Keratinocyte (primary cell): ENCODE measurements around the gene GATAD2B. TPM values are rescaled to one million over a fixed set of nuclear protein-coding genes. Genes with fewer than 3 reads are reported as not detected.

Source experiments
- DNase-seq: peaks from one replicate; pipeline ENCODE4 v3.0.0-alpha.2; 2011; ENCODE audit warnings: low read depth, missing footprints, low spot score
- FAIRE-seq: peaks from 2 replicates; lab custom pipeline; 2011; peaks lifted over from hg19 to GRCh38; lab: Jason Lieb, UNC
- H2AFZ ChIP-seq: 2 replicates; pipeline ENCODE4 v1.6.0; 2012; ENCODE audit warnings: low read length, control low read depth, inconsistent platforms; ENCODE audit not compliant: control insufficient read depth
- H3K27ac ChIP-seq: 2 replicates; pipeline ENCODE4 v1.5.1; 2011; ENCODE audit warnings: low read length; ENCODE audit not compliant: control insufficient read depth, insufficient read depth
- H3K27me3 ChIP-seq: 3 replicates; pipeline ENCODE4 v1.6.0; 2011; ENCODE audit warnings: low read length; ENCODE audit not compliant: control insufficient read depth, insufficient read depth; ENCODE audit errors: extremely low read depth
- H3K36me3 ChIP-seq, 2 experiments: 2 replicates in 1 of 2; 3 replicates in 1 of 2; pipeline ENCODE4 v1.5.1; 2011; ENCODE audit warnings: low read length in 2 of 2, mild to moderate bottlenecking in 1 of 2; ENCODE audit not compliant: control insufficient read depth in 2 of 2, insufficient read depth in 2 of 2; ENCODE audit errors: extremely low read depth in 1 of 2
- H3K4me1 ChIP-seq: 3 replicates; pipeline ENCODE4 v1.5.1; 2011; ENCODE audit warnings: low read length; ENCODE audit not compliant: control insufficient read depth, insufficient read depth; ENCODE audit errors: extremely low read depth
- H3K4me2 ChIP-seq: 3 replicates; pipeline ENCODE4 v1.6.0; 2011; ENCODE audit warnings: low read depth, low read length; ENCODE audit not compliant: control insufficient read depth, insufficient read depth; ENCODE audit errors: extremely low read depth
- H3K4me3 ChIP-seq, 3 experiments: fragments of 200-600 bp in 1 of 3; sonication (generic) in 1 of 3; 2 replicates in 2 of 3; 3 replicates in 1 of 3; pipeline ENCODE4 v1.5.1; 2011 to 2016; ENCODE audit warnings: low read length in 3 of 3, mild to moderate bottlenecking in 3 of 3, control low read depth in 2 of 3, inconsistent platforms in 1 of 3, low read depth in 1 of 3, mixed read lengths in 1 of 3, mixed run types in 1 of 3, moderate library complexity in 1 of 3; ENCODE audit not compliant: control insufficient read depth in 2 of 3, insufficient read depth in 2 of 3; ENCODE audit errors: extremely low read depth in 1 of 3
- H3K79me2 ChIP-seq: 2 replicates; pipeline ENCODE4 v1.6.0; 2012; ENCODE audit warnings: low read length; ENCODE audit not compliant: control insufficient read depth, insufficient read depth
- H3K9ac ChIP-seq: 3 replicates; pipeline ENCODE4 v1.6.0; 2011; ENCODE audit warnings: low read length; ENCODE audit not compliant: control insufficient read depth, insufficient read depth; ENCODE audit errors: extremely low read depth
- H3K9me1 ChIP-seq: 3 replicates; pipeline ENCODE4 v1.6.0; 2011; ENCODE audit warnings: low read length; ENCODE audit not compliant: control insufficient read depth, insufficient read depth; ENCODE audit errors: extremely low read depth
- H3K9me3 ChIP-seq: 2 replicates; pipeline ENCODE4 v1.5.1; 2012; ENCODE audit warnings: low read depth, low read length; ENCODE audit not compliant: control insufficient read depth
- H4K20me1 ChIP-seq: 3 replicates; pipeline ENCODE4 v1.6.0; 2011; ENCODE audit warnings: low read length; ENCODE audit not compliant: control insufficient read depth, insufficient read depth; ENCODE audit errors: extremely low read depth
- EZH2 ChIP-seq: IDR thresholded peaks from one replicate; pipeline ENCODE4 v1.6.1; 2012; ENCODE audit warnings: inconsistent platforms, mild to moderate bottlenecking, low read length, moderate library complexity
- dilution Hi-C: fragments of 300-500 bp; cut with MboI; formaldehyde crosslinking; loops from one replicate; pipeline ENCODE4 v1.7.0; 2020; ENCODE audit warnings: low sequenced_read_pairs; ENCODE audit not compliant: extremely low pct_ligation_motif_present
- polyA plus RNA-seq, 5 experiments: library from polyadenylated mRNA; depleted of rRNA in 3 of 5; stranded (reverse) in 3 of 5; stranded (forward) in 1 of 5; unstranded in 1 of 5; fragments of >200 nt; gene quantifications; 1 replicate in 1 of 5; 2 replicates in 3 of 5; 3 replicates in 1 of 5; pipeline versions ENCODE4 v1.2.1 to v1.2.3, GENCODE V29; 2011 to 2012; ENCODE audit warnings: missing spikeins in 2 of 5, low read depth in 1 of 5, low replicate concordance in 1 of 5
- TF ChIP-seq, protein P1 (sequence below), 3 experiments: IDR thresholded peaks in 1 of 3; conservative IDR thresholded peaks in 1 of 3; optimal IDR thresholded peaks in 1 of 3; 2 replicates in 2 of 3; 3 replicates in 1 of 3; pipeline versions ENCODE3 to v1.5.1; 2011; ENCODE audit warnings: low read length in 3 of 3, mild to moderate bottlenecking in 3 of 3, moderate library complexity in 2 of 3, control low read depth in 1 of 3, inconsistent platforms in 1 of 3; ENCODE audit not compliant: insufficient read depth in 2 of 3; ENCODE audit errors: extremely low read depth in 1 of 3

Gene GATAD2B
- polyA plus RNA-seq, 1 donor (not counting 4 experiments of a cell fraction or from before 2014, with no cell fraction given) = 6.1 TPM

DNA sequence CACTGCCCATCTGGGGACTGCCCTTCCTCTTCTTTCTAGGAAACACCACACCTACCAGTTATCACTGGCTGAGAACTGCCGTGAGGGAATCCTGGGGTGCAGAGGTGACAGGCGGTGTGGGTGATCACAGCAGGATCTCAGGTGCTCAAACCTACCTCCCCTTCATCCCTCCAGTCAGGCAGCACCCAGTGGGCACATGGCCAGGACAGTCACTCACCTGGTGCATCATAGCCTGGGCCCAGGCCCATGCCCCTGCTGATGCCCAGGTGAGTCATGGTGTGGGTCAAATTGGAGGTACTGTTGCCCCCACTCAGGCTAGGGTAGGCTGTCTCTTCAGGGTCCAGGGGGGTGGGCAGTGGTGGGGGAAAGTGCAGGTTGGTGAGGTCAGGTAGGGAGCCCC is 29.0 kb upstream of the GATAD2B start:
- Histone ChIP-seq H3K79me2 (peaks cover 37% of the 10 kb centered on the region), H3K9ac (no peak overlapping the region), H3K9me1 (no peaks in the 10 kb centered on the region), H3K36me3 (peaks cover 37 to 47% of the 10 kb centered on the region in 2 experiments), H3K9me3 (no peaks in the 10 kb centered on the region), H3K27ac (no peak overlapping the region), H4K20me1 (peaks cover 3% of the 10 kb centered on the region), H3K27me3 (no peaks in the 10 kb centered on the region), H2AFZ (no peak overlapping the region), H3K4me2 (no peak overlapping the region), H3K4me1 (peaks cover 4% of the 10 kb centered on the region), H3K4me3 (no peak overlapping the region)
- TF ChIP-seq, protein P1, sequence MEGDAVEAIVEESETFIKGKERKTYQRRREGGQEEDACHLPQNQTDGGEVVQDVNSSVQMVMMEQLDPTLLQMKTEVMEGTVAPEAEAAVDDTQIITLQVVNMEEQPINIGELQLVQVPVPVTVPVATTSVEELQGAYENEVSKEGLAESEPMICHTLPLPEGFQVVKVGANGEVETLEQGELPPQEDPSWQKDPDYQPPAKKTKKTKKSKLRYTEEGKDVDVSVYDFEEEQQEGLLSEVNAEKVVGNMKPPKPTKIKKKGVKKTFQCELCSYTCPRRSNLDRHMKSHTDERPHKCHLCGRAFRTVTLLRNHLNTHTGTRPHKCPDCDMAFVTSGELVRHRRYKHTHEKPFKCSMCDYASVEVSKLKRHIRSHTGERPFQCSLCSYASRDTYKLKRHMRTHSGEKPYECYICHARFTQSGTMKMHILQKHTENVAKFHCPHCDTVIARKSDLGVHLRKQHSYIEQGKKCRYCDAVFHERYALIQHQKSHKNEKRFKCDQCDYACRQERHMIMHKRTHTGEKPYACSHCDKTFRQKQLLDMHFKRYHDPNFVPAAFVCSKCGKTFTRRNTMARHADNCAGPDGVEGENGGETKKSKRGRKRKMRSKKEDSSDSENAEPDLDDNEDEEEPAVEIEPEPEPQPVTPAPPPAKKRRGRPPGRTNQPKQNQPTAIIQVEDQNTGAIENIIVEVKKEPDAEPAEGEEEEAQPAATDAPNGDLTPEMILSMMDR (optimal IDR thresholded peaks at IDR 0.05 in 1 of 3, IDR thresholded peaks at IDR 0.05 in 1 of 3, conservative IDR thresholded peaks at IDR 0.05 in 1 of 3; ENCODE audit: extremely low read depth in 1 of 3, insufficient read depth in 2 of 3, low read length in 3 of 3) = no peak
- TF ChIP-seq EZH2 = no peak
- FAIRE-seq (no peak), DNase-seq (no peak)
- dilution Hi-C loops = no loop called here

DNA sequence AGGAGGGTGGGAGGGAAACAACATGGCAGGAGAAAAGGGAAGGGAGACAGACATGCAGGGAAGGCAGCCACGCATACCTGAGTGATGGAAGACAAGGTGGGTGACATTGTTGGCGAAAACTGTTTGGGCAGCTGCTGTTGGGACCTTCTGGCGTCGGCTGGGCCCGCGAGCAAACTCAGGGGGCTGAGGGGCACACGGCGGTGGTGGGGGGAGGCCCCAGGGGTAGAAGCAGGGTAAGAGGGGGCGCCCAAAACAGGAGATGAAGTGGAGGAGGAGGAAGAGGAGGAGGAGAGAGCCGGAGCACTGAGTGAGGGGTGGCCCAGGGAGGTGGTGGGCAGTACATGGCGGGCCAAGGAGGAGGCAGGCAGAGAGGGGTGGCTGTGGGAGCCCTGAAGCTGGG is 28.4 kb upstream of the GATAD2B start:
- peaks cover 3% of the 10 kb centered on the region for H4K20me1 ChIP-seq

More for the DNA sequence above, 28.4 kb upstream of the GATAD2B start:
- TF ChIP-seq, protein P1 (optimal IDR thresholded peaks at IDR 0.05 in 1 of 3, IDR thresholded peaks at IDR 0.05 in 1 of 3, conservative IDR thresholded peaks at IDR 0.05 in 1 of 3; ENCODE audit: extremely low read depth in 1 of 3, insufficient read depth in 2 of 3, low read length in 3 of 3) = no peak
- no peak for TF ChIP-seq EZH2
- Histone ChIP-seq H3K36me3 (peaks cover 37 to 47% of the 10 kb centered on the region in 2 experiments), H3K9ac (no peak overlapping the region), H3K4me2 (no peak overlapping the region), H3K4me1 (peaks cover 4% of the 10 kb centered on the region), H3K4me3 (no peak overlapping the region), H2AFZ (no peak overlapping the region), H3K27me3 (no peaks in the 10 kb centered on the region), H3K9me1 (no peaks in the 10 kb centered on the region), H3K27ac (no peak overlapping the region), H3K9me3 (no peaks in the 10 kb centered on the region), H3K79me2 (peaks cover 31% of the 10 kb centered on the region)
- DNase-seq = no peak
- dilution Hi-C loops = no loop called here
- no peak for FAIRE-seq
